Heart right ventricle (tissue), 16 donors: ENCODE data around the gene RABGGTB. TPM values are rescaled to one million over a fixed set of nuclear protein-coding genes. Genes with fewer than 3 reads are reported as not detected.
A peak's percentile ranks its signal among the peaks of the same experiment; 100 is the strongest.
"Not testable (repeated sequence)": the region's sequence is repeated elsewhere in the genome, so short reads cannot be mapped to it uniquely, and the experiment has no call there.

ENCODE experiments used
- ATAC-seq, 8 donors: fragments of 200-7000 bp; cut with Tn5 transposase; one replicate each; pipeline ENCODE4 v1.9.1; 2020; ENCODE audit warnings: mild to moderate bottlenecking in 8 of 8, moderate library complexity in 8 of 8, moderate number of reproducible peaks in 1 of 8
- DNase-seq, 2 donors: peaks; one replicate each; pipeline ENCODE4 v3.0.0-alpha.2; 2020
- H3K27ac ChIP-seq, 10 donors: fragments of 200-600 bp; sonication (generic) in 2 of 10; one replicate each; pipeline versions ENCODE4 v1.5.0 to v1.8.0; 2020 to 2022; ENCODE audit warnings: mild to moderate bottlenecking in 3 of 10
- H3K27me3 ChIP-seq, 7 donors: fragments of 200-600 bp; one replicate each; pipeline ENCODE4 v1.8.0; 2021 to 2022; ENCODE audit warnings: mild to moderate bottlenecking in 2 of 7
- H3K36me3 ChIP-seq, 9 donors: fragments of 200-600 bp; sonication (generic) in 1 of 9; one replicate each; pipeline versions ENCODE4 v1.5.0 to v1.8.0; 2020 to 2022; ENCODE audit warnings: mild to moderate bottlenecking in 2 of 9
- H3K4me1 ChIP-seq, 9 donors: fragments of 200-600 bp; sonication (generic) in 1 of 9; one replicate each; pipeline versions ENCODE4 v1.5.0 to v1.8.0; 2020 to 2022; ENCODE audit warnings: mild to moderate bottlenecking in 4 of 9
- H3K4me3 ChIP-seq, 10 donors: fragments of 200-600 bp; sonication (generic) in 2 of 10; one replicate each; pipeline versions ENCODE4 v1.5.0 to v1.8.0; 2020 to 2022; ENCODE audit warnings: mild to moderate bottlenecking in 7 of 10, moderate library complexity in 2 of 10
- H3K9me3 ChIP-seq, 11 donors: fragments of 200-600 bp in 10 of 11; sonication (generic) in 2 of 11; one replicate each; pipeline versions ENCODE4 v1.5.0 to v1.8.0; 2013 to 2022; ENCODE audit warnings: mild to moderate bottlenecking in 2 of 11, control low read depth in 1 of 11, moderate library complexity in 1 of 11
- WGBS, 2 donors: extraction: QIAGEN DNeasy Blood & Tissue Kit; methylation state at CpG; one replicate each; pipeline ENCODE4 v1.1.7; 2013; ENCODE audit warnings: inconsistent platforms in 1 of 2; 5-methylcytosine and 5-hydroxymethylcytosine counted together
- intact Hi-C, 10 donors: fragments of 100-400 bp; cut with DNase I; formaldehyde crosslinking; loops; one replicate each; pipeline versions ENCODE4 v1.11.1 to v1.14.2; 2022
- long read RNA-seq, 3 donors: library from polyadenylated mRNA; unstranded; transcript quantifications; one replicate each; pipeline ENCODE4 v2.0.0, GENCODE V29; 2020 to 2021
- polyA plus RNA-seq, 2 donors: library from polyadenylated mRNA; stranded (reverse); fragments of 200-250 nt; gene quantifications; one replicate each; pipeline ENCODE4 v1.2.3, GENCODE V29; 2013
- total RNA-seq, 10 donors: library from RNA; stranded (reverse); fragmentation: NEBNext Ultra II Directional in 3 of 10; extraction: Animal tissue kit (Norgen Biotek cat#: 25700) in 3 of 10; gene quantifications; one replicate each; pipeline versions ENCODE4 v1.2.1 to v1.2.4, GENCODE V29; 2021 to 2023
- TF ChIP-seq, protein P1 (sequence below), 9 donors: fragments of 200-600 bp; sonication (generic) in 2 of 9; IDR thresholded peaks; one replicate each; pipeline versions ENCODE4 v1.5.0 to v1.8.0; 2021 to 2022; ENCODE audit warnings: antibody characterized with exemption in 9 of 9, mild to moderate bottlenecking in 5 of 9, moderate library complexity in 1 of 9
- donor health status: Arrhythmogenic right ventricular cardiomyopathy.
- donor health status: ischemic (EF 13 %, LVEDD 7.1; RV severe dilation, severe dysfunction).
- donor health status: healthy with polysubstance abuse.
- donor health status: DM: no; HTN: yes; CAD: no.
- donor health status: DM: no; HTN: no; CAD: no.
- donor health status: ischemic (EF 25% LVEDD 6.9; RV normal size, moderate dysfunction).
- donor health status: ischemic (EF 25% LVEDD 5.7; RV mildly dilated, moderate dysfunction).
- donor health status: healthy.
- donor health status: DM: yes; HTN: yes; CAD: no.
- donor health status: Ischemic cardiomyopathy.
- donor health status: ischemic (EF 35%, LVEDD 5.7; RV mildly dilated, moderate dysfunction).
- donor health status: nonischemic (EF 11% LVEDD 7.7; RV severe dilation, severe dysfunction).
- donor health status: DM: yes; HTN: yes; CAD: no.
- donor health status: PGD.
- donor health status: ischemic (EF 29% LVEDD 5.4; RV normal size, mild dysfunction).
- donor health status: nonischemic (EF 23%, LVEDD 6.1; RV moderate dilation, normal function).

RABGGTB gene
- 10 to 100 TPM; 48.3 to 75.7 (median 65.8) TPM for total RNA-seq
- 10 to 100 TPM; 55.6 to 58.7 TPM for polyA plus RNA-seq
- long read RNA-seq, donor 1, transcript RABGGTB-203 (2 exons, 1,177 nt) = minor isoform, 13 of 62 reads
- long read RNA-seq, donor 1, transcript RABGGTB-201 (9 exons, 1,496 nt) = major isoform, 22 of 62 reads
- long read RNA-seq, donor 1, partial matches to known transcripts = 7 of 62 reads
- long read RNA-seq, donor 1, other reads (novel, unspliced or antisense) = 20 of 62 reads
- long read RNA-seq, donor 2, transcript RABGGTB-203 (2 exons, 1,177 nt) = minor isoform, 10 of 64 reads
- long read RNA-seq, donor 2, transcript RABGGTB-201 (9 exons, 1,496 nt) = major isoform, 27 of 64 reads
- long read RNA-seq, donor 2, partial matches to known transcripts = 8 of 64 reads
- long read RNA-seq, donor 2, other reads (novel, unspliced or antisense) = 19 of 64 reads
- long read RNA-seq, donor 3, transcript RABGGTB-201 (9 exons, 1,496 nt) = major isoform, 145 of 282 reads
- long read RNA-seq, donor 3, partial matches to known transcripts = 50 of 282 reads
- long read RNA-seq, donor 3, other reads (novel, unspliced or antisense) = 86 of 282 reads

DNA sequence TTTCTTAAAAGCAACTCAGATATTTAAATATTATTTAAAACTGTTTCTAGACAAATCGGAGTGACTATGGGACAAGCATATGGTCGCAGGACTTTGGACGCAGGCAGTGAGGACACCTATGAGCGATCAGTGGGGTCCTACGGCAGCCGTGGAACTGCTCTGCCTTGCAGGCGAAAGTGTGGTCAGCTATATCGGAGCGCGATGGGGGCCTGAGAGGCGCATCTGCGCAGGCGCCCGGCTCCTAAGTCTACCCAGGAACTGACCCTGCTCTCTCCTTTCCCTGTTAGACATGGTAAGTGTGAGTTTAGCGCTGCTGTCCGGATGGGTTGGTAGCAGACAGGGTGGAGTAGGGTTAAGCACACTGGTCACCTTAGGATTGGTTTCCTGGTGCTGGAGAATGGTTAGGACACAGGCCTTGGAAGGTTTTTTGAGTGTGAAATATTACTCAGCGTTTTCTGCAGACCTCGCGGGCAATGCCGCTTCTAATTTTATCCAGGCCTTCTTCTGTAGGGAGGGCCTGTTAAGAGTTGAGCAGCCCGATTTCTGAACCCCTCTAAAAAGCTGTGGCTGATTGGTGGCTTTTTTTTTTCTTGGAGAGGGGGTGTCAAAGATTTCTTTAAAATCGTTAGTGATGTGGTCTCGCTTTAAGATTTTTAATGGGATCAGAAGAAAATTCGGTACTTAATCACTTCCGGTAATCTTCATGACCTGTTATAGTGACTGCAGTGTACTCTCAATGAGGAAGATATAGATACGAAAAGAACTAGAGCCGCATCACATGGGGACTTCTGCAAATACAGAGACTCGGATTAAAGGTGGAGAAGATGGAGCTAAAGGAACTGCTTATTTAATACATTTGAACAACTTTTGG lies at the start of gene RABGGTB:
Gene RABGGTB (plus strand): TSS at position 274 of the 871 bp plus-strand sequence. CDS start 16 bp downstream, at position 290.
- Histone ChIP-seq H3K27me3 (no peaks in the 10 kb centered on the region), H3K4me3 (peak within 1 kb of the TSS; percentile 58 to 90 (median 72)), H3K27ac (peak within 1 kb of the TSS; percentile 51 to 96 (median 86)), H3K9me3 (no peaks in the 10 kb centered on the region), H3K4me1 (peaks cover 10 to 52% (median 43%) of the 10 kb centered on the region in 9 donors), H3K36me3 (peaks cover 0 to 38% (median 6%) of the 10 kb centered on the region in 9 donors)
- intact Hi-C loops = loop anchor here in 8 of 10 donors (2.0 to 10.0 kb wide), 5 partner anchors 51 to 64 kb away; partner anchors contain the start of gene ACADM (in 4 of the 8)
- TF ChIP-seq, protein P1, sequence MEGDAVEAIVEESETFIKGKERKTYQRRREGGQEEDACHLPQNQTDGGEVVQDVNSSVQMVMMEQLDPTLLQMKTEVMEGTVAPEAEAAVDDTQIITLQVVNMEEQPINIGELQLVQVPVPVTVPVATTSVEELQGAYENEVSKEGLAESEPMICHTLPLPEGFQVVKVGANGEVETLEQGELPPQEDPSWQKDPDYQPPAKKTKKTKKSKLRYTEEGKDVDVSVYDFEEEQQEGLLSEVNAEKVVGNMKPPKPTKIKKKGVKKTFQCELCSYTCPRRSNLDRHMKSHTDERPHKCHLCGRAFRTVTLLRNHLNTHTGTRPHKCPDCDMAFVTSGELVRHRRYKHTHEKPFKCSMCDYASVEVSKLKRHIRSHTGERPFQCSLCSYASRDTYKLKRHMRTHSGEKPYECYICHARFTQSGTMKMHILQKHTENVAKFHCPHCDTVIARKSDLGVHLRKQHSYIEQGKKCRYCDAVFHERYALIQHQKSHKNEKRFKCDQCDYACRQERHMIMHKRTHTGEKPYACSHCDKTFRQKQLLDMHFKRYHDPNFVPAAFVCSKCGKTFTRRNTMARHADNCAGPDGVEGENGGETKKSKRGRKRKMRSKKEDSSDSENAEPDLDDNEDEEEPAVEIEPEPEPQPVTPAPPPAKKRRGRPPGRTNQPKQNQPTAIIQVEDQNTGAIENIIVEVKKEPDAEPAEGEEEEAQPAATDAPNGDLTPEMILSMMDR (IDR thresholded peaks at IDR 0.05) = no peak
- WGBS, 2 donors = 0 to 1% methylated on average over 28 of the region's 28 CpGs
- ATAC-seq = peak; percentile 98 to 100 (median 99)
- DNase-seq = peak; percentile 94 to 96

DNA sequence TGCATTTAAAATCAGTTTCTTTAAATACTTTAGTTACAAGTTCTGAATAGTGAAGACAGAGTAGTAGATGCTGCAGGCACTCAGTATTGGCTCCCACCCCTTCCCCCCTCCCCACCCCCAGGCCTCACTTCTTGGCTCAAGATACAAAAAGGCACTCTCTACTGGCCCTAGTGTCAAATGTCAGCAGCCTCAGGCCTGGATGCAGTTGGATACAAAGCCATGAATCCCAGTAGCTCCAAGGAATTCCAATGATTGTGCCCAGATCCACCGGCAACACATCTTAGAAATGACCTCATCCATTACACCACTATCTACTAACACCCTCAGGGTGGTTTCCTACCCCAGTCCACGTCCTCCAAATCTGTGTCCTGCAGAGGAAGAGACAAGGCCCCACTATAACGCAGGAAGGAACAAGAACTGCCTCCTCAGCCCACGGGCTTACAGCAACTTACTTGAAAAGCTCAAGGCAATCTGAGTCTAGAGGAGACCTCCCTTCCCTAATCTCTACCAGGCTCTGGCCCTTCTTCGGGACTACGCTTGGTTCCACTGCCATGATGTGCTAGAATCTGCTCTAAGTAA lies 43.9 kb upstream of the RABGGTB start:
- no peak for DNase-seq
- H3K4me3 ChIP-seq = no peak overlapping the region
- TF ChIP-seq, protein P1 (IDR thresholded peaks at IDR 0.05) = no peak
- intact Hi-C loops = no loop called here
- no peak overlapping the region for H3K27ac ChIP-seq
- peaks cover 0 to 100% (median 61%) of the 10 kb centered on the region in 9 donors for H3K36me3 ChIP-seq
- peaks cover 0 to 8% (median 0%) of the 10 kb centered on the region in 9 donors for H3K4me1 ChIP-seq
- H3K27me3 ChIP-seq = no peaks in the 10 kb centered on the region
- 82 to 86% methylated on average over 6 of the region's 6 CpGs for WGBS, 2 donors
- no peaks in the 10 kb centered on the region for H3K9me3 ChIP-seq
- ATAC-seq = no peak

DNA sequence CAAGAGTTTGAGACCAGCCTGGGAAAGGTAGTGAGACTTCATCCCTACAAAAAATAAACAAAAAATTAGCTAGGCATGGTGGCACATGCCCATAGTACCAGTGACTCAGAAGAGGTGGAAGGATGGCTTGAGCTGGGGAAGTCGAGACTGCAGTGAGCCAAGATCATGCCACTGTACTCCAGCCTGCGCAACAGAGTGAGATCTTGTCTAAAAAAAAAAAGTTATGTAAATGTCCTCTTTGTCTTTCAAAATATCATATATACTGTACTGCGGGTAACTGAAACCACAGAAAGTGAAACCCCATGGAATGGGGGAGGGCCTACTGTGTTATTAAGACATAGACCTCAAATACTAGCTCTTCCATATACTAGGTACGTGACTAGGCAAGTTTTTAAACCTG lies 40.8 kb upstream of the RABGGTB start:
- TF ChIP-seq, protein P1 (IDR thresholded peaks at IDR 0.05) = no peak
- DNase-seq (no peak), ATAC-seq (no peak)
- Histone ChIP-seq H3K9me3 (no peaks in the 10 kb centered on the region), H3K4me1 (peaks cover 0 to 8% (median 0%) of the 10 kb centered on the region in 9 donors), H3K27me3 (no peaks in the 10 kb centered on the region), H3K36me3 (peaks cover 0 to 99% (median 42%) of the 10 kb centered on the region in 9 donors), H3K27ac (no peak overlapping the region), H3K4me3 (no peak overlapping the region)
- intact Hi-C loops = no loop called here
- 69 to 94% methylated on average over 4 of the region's 4 CpGs for WGBS, 2 donors

DNA sequence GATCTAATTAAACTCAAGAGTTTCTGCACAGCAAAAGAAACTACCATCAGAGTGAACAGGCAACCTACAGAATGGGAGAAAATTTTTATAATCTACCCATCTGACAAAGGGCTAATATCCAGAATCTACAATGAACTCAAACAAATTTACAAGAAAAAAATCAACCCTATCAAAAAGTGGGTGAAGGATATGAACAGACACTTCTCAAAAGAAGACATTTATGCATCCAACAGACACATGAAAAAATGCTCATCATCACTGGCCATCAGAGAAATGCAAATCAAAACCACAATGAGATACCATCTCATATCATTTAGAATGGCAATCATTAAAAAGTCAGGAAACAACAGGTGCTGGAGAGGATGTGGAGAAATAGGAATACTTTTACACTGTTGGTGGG lies 28.8 kb upstream of the RABGGTB start:
- H3K36me3 ChIP-seq = peaks cover 0 to 72% (median 37%) of the 10 kb centered on the region in 9 donors
- intact Hi-C loops, H3K27ac ChIP-seq, H3K27me3 ChIP-seq, DNase-seq, H3K4me1 ChIP-seq, ATAC-seq, H3K4me3 ChIP-seq, H3K9me3 ChIP-seq: not testable (repeated sequence)

DNA sequence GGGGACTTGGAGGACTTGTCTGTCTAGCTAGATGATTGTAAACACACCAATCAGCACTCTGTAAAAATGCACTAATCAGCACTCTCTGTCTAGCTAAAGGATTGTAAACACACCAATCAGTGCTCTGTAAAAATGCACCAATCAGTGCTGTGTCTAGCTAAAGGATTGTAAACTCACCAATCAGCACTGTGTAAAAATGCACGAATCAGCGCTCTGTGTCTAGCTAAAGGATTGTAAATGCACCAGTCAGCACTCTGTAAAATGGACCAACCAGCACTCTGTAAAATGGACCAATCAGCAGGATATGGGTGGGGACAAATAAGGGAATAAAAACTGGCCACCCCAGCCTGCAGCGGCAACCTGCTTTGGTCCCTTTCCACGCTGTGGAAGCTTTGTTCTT lies 27.5 kb upstream of the RABGGTB start:
- 99 to 100% methylated on average over 4 of the region's 4 CpGs for WGBS, 2 donors

More for the DNA sequence above, 27.5 kb upstream of the RABGGTB start:
- peaks cover 0 to 72% (median 32%) of the 10 kb centered on the region in 9 donors for H3K36me3 ChIP-seq
- H3K4me1 ChIP-seq, H3K27me3 ChIP-seq, H3K9me3 ChIP-seq, H3K4me3 ChIP-seq, intact Hi-C loops, ATAC-seq, H3K27ac ChIP-seq, DNase-seq: not testable (repeated sequence)
